Common myeloid progenitor, CD34-positive (primary cell): Measurements from ENCODE around the gene MOGAT2.
A peak's percentile ranks its signal among the peaks of the same experiment; 100 is the strongest.

Experiments
- CTCF ChIA-PET: fragments of 350-600 bp; sonication (Branson Sonifier 250); formaldehyde crosslinking; loops from one replicate; lab custom pipeline; 2021; ENCODE audit warnings: antibody characterized with exemption; lab: Charles Lee
- POLR2A ChIA-PET: fragments of 350-600 bp; sonication (Branson Sonifier 250); formaldehyde crosslinking; loops from one replicate; lab custom pipeline; 2021; ENCODE audit warnings: antibody characterized with exemption; lab: Charles Lee
- DNase-seq, 3 donors: peaks; one replicate each; pipeline versions ENCODE4 v3.0.0 to v3.0.0-alpha.2; 2013
- H3K27ac ChIP-seq, 2 experiments: 1 replicate in 1 of 2; 2 replicates in 1 of 2; pipeline ENCODE4 v1.7.0; 2013; ENCODE audit warnings: inconsistent platforms in 2 of 2, low read length in 2 of 2, mild to moderate bottlenecking in 2 of 2, low read depth in 1 of 2, moderate library complexity in 1 of 2; ENCODE audit not compliant: severe bottlenecking in 2 of 2, insufficient read depth in 1 of 2, poor library complexity in 1 of 2
- H3K27me3 ChIP-seq, 5 experiments: replicated peaks in 2 of 5; 1 replicate in 3 of 5; 2 replicates in 2 of 5; pipeline versions ENCODE4 v1.6.1 to v1.7.0; 2013; ENCODE audit warnings: low read length in 4 of 5, mild to moderate bottlenecking in 2 of 5, moderate library complexity in 2 of 5, inconsistent platforms in 1 of 5; ENCODE audit not compliant: insufficient read depth in 5 of 5, control insufficient read depth in 4 of 5
- H3K36me3 ChIP-seq, 4 experiments: 1 replicate in 2 of 4; 2 replicates in 2 of 4; pipeline versions ENCODE4 v1.6.1 to v1.7.0; 2013; ENCODE audit warnings: low read length in 3 of 4, control low read depth in 1 of 4, mild to moderate bottlenecking in 1 of 4; ENCODE audit not compliant: control insufficient read depth in 4 of 4, insufficient read depth in 4 of 4
- H3K4me1 ChIP-seq, 4 experiments: 1 replicate in 3 of 4; 2 replicates in 1 of 4; pipeline versions ENCODE4 v1.6.1 to v1.7.1; 2013; ENCODE audit warnings: low read length in 3 of 4, mild to moderate bottlenecking in 3 of 4, control low read depth in 1 of 4, inconsistent platforms in 1 of 4, moderate library complexity in 1 of 4; ENCODE audit not compliant: control insufficient read depth in 4 of 4, insufficient read depth in 4 of 4; ENCODE audit errors: control extremely low read depth in 1 of 4
- H3K4me3 ChIP-seq, 7 experiments: 1 replicate in 4 of 7; 2 replicates in 3 of 7; pipeline versions ENCODE4 v1.5.1 to v1.7.0; 2013; ENCODE audit warnings: mild to moderate bottlenecking in 7 of 7, low read length in 6 of 7, moderate library complexity in 6 of 7, inconsistent platforms in 2 of 7, low read depth in 2 of 7, control low read depth in 1 of 7; ENCODE audit not compliant: insufficient read depth in 4 of 7, control insufficient read depth in 1 of 7; ENCODE audit errors: extremely low read depth in 1 of 7
- H3K9me3 ChIP-seq, 5 experiments: 1 replicate in 4 of 5; 2 replicates in 1 of 5; pipeline versions ENCODE4 v1.6.1 to v1.7.1; 2013; ENCODE audit warnings: low read length in 4 of 5, mild to moderate bottlenecking in 2 of 5, inconsistent platforms in 1 of 5, low read depth in 1 of 5, moderate library complexity in 1 of 5; ENCODE audit not compliant: control insufficient read depth in 4 of 5, insufficient read depth in 2 of 5; ENCODE audit errors: control extremely low read depth in 1 of 5
- WGBS: methylation state at CpG from one replicate; pipeline ENCODE4 v1.1.5; 2013; ENCODE audit not compliant: insufficient coverage; 5-methylcytosine and 5-hydroxymethylcytosine counted together

MOGAT2 gene

GRCh38 chr11:75762885-75763284 is 45.2 kb downstream of the MOGAT2 start:
- CTCF ChIA-PET: interaction anchor here (0.7 to 1.2 kb wide), 2 partner anchors 40 to 43 kb away, joined by 3 to 5 read pairs; no protein-coding TSS in a partner anchor
- Histone ChIP-seq H3K27me3 (peaks cover 0 to 7% (median 5%) of the 10 kb centered on the region in 5 experiments), H3K4me3 (no peak overlapping the region), H3K4me1 (peaks cover 0 to 4% (median 1%) of the 10 kb centered on the region in 4 experiments), H3K36me3 (no peaks in the 10 kb centered on the region), H3K27ac (no peak overlapping the region), H3K9me3 (no peaks in the 10 kb centered on the region)
- POLR2A ChIA-PET: no interaction called here
- WGBS: 60% methylated on average over 1 of the region's 2 CpGs
- DNase-seq: no peak

DNA sequence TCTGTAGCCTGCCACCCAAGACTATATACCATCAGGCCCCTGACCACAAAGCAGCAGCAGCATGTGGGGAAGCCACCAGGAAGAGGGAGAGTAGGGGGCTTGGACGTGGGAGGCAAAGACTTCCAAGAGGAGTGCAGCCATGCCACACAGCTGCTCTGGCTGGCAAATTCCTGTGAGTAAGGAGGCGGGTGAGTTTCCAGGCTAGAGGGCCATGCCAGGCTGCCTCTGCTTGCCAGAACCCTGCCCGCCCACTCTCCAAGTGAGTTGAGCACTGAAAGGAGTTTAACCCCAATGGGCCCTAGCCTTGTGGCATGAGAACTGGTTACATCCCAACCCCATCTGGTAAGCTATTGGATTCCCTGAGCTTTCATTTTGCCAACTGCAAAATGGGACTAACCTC is 46.2 kb downstream of the MOGAT2 start:
- H3K4me3 ChIP-seq: no peak overlapping the region
- peaks cover 0 to 11% (median 11%) of the 10 kb centered on the region in 4 experiments for H3K4me1 ChIP-seq
- ChIA-PET POLR2A (no interaction called here), CTCF (interaction anchor here (0.8 kb wide), 1 partner anchor 102 kb away, joined by 3 read pairs; no protein-coding TSS in a partner anchor)
- H3K27me3 ChIP-seq: peaks cover 0 to 14% (median 7%) of the 10 kb centered on the region in 5 experiments
- 90% methylated on average over 3 of the region's 3 CpGs for WGBS
- H3K9me3 ChIP-seq: no peaks in the 10 kb centered on the region
- no peak overlapping the region for H3K27ac ChIP-seq
- no peaks in the 10 kb centered on the region for H3K36me3 ChIP-seq
- DNase-seq: no peak

GRCh38 chr11:75765116-75765515 is 47.5 kb downstream of the MOGAT2 start:
- peaks cover 0 to 16% (median 14%) of the 10 kb centered on the region in 4 experiments for H3K4me1 ChIP-seq
- no peaks in the 10 kb centered on the region for H3K36me3 ChIP-seq
- peaks cover 0 to 24% (median 13%) of the 10 kb centered on the region in 5 experiments for H3K27me3 ChIP-seq
- no peak for DNase-seq
- H3K9me3 ChIP-seq: no peaks in the 10 kb centered on the region
- ChIA-PET POLR2A (no interaction called here), CTCF (interaction anchor here (1.2 kb wide), 1 partner anchor 216 kb away, joined by 3 read pairs; no protein-coding TSS in a partner anchor)
- WGBS: 100% methylated on average over 2 of the region's 3 CpGs
- H3K27ac ChIP-seq: no peak overlapping the region
- no peak overlapping the region for H3K4me3 ChIP-seq

DNA sequence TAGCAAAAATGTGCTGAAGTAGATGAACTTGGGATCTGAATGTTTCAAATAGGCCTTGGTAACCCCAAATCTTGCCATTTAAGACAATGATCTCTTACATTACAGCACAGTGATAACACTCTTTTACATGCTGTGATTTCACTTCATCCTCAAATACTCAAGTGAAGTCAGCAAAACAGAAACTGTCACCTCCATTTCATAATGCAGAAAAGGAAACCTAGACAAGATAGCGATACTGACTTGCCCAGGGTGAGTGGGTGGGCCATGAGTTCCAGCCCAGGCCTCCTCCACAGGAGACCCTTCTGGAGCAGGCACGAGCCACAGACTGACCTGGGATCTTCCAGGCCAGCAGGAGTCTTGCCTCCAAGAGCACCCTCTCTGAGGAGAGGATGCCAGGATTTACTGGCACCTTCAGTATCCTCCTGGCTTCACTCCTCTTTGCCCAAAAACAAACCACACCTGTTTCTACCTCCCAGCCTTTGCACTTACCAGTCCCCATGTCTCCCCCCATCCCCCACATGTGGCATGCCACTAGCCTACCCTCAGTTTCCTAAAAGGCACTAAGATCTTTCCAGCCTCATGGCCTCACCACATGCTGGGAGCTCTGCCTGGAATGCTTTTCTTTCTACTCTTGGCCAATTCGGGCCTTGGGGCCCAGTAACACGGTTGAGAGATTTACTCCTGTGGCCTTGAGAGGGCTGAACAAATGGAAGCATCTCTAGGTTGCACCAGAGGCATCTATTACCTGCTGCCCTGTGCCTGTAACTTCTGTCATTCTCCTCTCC is 49.0 kb downstream of the MOGAT2 start:
- ChIA-PET CTCF (interaction anchor here (0.7 kb wide), 1 partner anchor 36 kb away, joined by 3 read pairs; no protein-coding TSS in a partner anchor), POLR2A (no interaction called here)
- H3K36me3 ChIP-seq: no peaks in the 10 kb centered on the region
- no peaks in the 10 kb centered on the region for H3K9me3 ChIP-seq
- H3K4me1 ChIP-seq: peaks cover 0 to 16% (median 14%) of the 10 kb centered on the region in 4 experiments
- no peak overlapping the region for H3K4me3 ChIP-seq
- WGBS: 90% methylated on average over 4 of the region's 4 CpGs
- DNase-seq: no peak
- no peak overlapping the region for H3K27ac ChIP-seq
- peaks cover 0 to 24% (median 12%) of the 10 kb centered on the region in 5 experiments for H3K27me3 ChIP-seq

DNA sequence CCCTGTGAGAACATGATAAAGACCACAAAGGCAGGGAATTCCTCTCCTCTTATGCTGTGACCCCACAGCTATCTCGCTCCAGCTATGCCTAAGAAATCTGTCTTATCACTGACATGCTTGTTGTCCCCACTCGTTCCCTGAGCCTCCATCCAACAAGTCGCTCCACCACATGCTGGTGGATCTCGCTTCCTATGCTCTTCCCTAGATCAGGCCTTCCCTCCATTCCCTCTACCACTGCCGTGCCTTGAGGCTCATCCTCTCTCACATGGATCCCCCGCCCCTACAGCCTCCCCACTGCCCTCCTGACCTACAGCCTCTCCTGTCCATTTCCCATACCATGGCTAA is 49.6 kb downstream of the MOGAT2 start:
- POLR2A ChIA-PET: no interaction called here
- H3K9me3 ChIP-seq: no peaks in the 10 kb centered on the region
- no peak overlapping the region for H3K27ac ChIP-seq
- no peak overlapping the region for H3K4me3 ChIP-seq
- peaks cover 0 to 16% (median 14%) of the 10 kb centered on the region in 4 experiments for H3K4me1 ChIP-seq
- CTCF ChIA-PET: interaction anchor here (0.7 kb wide), 1 partner anchor 36 kb away, joined by 3 read pairs; no protein-coding TSS in a partner anchor
- WGBS: 99% methylated on average over 6 of the region's 6 CpGs
- DNase-seq: no peak
- H3K27me3 ChIP-seq: peaks cover 0 to 24% (median 12%) of the 10 kb centered on the region in 5 experiments
- H3K36me3 ChIP-seq: no peaks in the 10 kb centered on the region

GRCh38 chr11:75767793-75768111 is 50.1 kb downstream of the MOGAT2 start:
- Histone ChIP-seq H3K9me3 (no peaks in the 10 kb centered on the region), H3K27me3 (peaks cover 0 to 24% (median 12%) of the 10 kb centered on the region in 5 experiments), H3K4me1 (peaks cover 0 to 16% (median 14%) of the 10 kb centered on the region in 4 experiments), H3K4me3 (peak overlapping the region in 4 of 7 experiments; percentile 47 to 74 (median 58)), H3K36me3 (no peaks in the 10 kb centered on the region), H3K27ac (no peak overlapping the region)
- DNase-seq: no peak
- WGBS: 50% methylated on average over 1 of the region's 1 CpG
- ChIA-PET POLR2A (no interaction called here), CTCF (interaction anchor here (1.8 kb wide), 1 partner anchor 10 kb away, joined by 5 read pairs; no protein-coding TSS in a partner anchor)
